Measurements from ENCODE around the gene PALM. TPM values are rescaled to one million over a fixed set of nuclear protein-coding genes. Genes with fewer than 3 reads are reported as not detected.
"Not testable (repeated sequence)": the region's sequence is repeated elsewhere in the genome, so short reads cannot be mapped to it uniquely, and the experiment has no call there.

Gene PALM
- total RNA-seq, 4 donors from 2014 or later, result 42.8 to 119 (median 70.8) TPM

- 95% methylated on average over 31 of the region's 32 CpGs for WGBS
- H3K36me3 ChIP-seq, result peaks cover 0 to 57% (median 43%) of the 10 kb centered on the region in 4 donors
- no peak overlapping the region for H3K27ac ChIP-seq (replicated peaks in 1 of 4)
- no peak for DNase-seq (ENCODE audit: extremely low spot score)
- intact Hi-C loops (cut with DNase I), result no loop called here
- H3K4me1 ChIP-seq, result peaks cover 0 to 17% (median 9%) of the 10 kb centered on the region in 4 donors
- no peaks in the 10 kb centered on the region for H3K9me3 ChIP-seq
- no peak for TF ChIP-seq POLR2AphosphoS5 (IDR thresholded peaks at IDR 0.05)
- no peak for TF ChIP-seq EP300 (IDR thresholded peaks at IDR 0.05)
- TF ChIP-seq POLR2A (IDR thresholded peaks at IDR 0.05; ENCODE audit: low read depth), result no peak
- TF ChIP-seq CTCF (IDR thresholded peaks at IDR 0.05), result no peak
- H3K27me3 ChIP-seq, result no peaks in the 10 kb centered on the region
- H3K4me3 ChIP-seq, result no peak overlapping the region
Observed at GRCh38 chr19:736125-736524, 27.4 kb downstream of the PALM start.

- no peak for DNase-seq (ENCODE audit: extremely low spot score)
- TF ChIP-seq CTCF (IDR thresholded peaks at IDR 0.05) (peak; percentile 39 to 66 (median 50)), EP300 (IDR thresholded peaks at IDR 0.05) (no peak), POLR2A (IDR thresholded peaks at IDR 0.05; ENCODE audit: low read depth) (no peak)
- no peak overlapping the region for H3K27ac ChIP-seq (replicated peaks in 1 of 4)
- H3K4me3 ChIP-seq, result no peak overlapping the region
- H3K36me3 ChIP-seq, result peaks cover 0 to 48% (median 36%) of the 10 kb centered on the region in 4 donors
- peaks cover 0 to 17% (median 9%) of the 10 kb centered on the region in 4 donors for H3K4me1 ChIP-seq
- 46% methylated on average over 22 of the region's 22 CpGs for whole genome bisulfite sequencing
- intact Hi-C loops (cut with DNase I), result no loop called here
- no peaks in the 10 kb centered on the region for H3K9me3 ChIP-seq
- no peaks in the 10 kb centered on the region for H3K27me3 ChIP-seq
Observed at GRCh38 chr19:737591-738093, 28.9 kb downstream of the PALM start.

- intact Hi-C loops (cut with DNase I), result no loop called here
- WGBS, result 91% methylated on average over 16 of the region's 23 CpGs
- H3K36me3 ChIP-seq, result peaks cover 0 to 47% (median 36%) of the 10 kb centered on the region in 4 donors
- no peak overlapping the region for H3K27ac ChIP-seq (replicated peaks in 1 of 4)
- H3K9me3 ChIP-seq, result peaks cover 0 to 2% (median 0%) of the 10 kb centered on the region in 4 donors
- H3K4me1 ChIP-seq, result peaks cover 0 to 16% (median 9%) of the 10 kb centered on the region in 4 donors
- TF ChIP-seq CTCF (IDR thresholded peaks at IDR 0.05) (no peak), POLR2A (IDR thresholded peaks at IDR 0.05; ENCODE audit: low read depth) (no peak), POLR2AphosphoS5 (IDR thresholded peaks at IDR 0.05) (no peak), EP300 (IDR thresholded peaks at IDR 0.05) (no peak)
- no peak overlapping the region for H3K4me3 ChIP-seq
- H3K27me3 ChIP-seq, result no peaks in the 10 kb centered on the region
- no peak for DNase-seq (ENCODE audit: extremely low spot score)
Observed at GRCh38 chr19:738509-739128, 29.9 kb downstream of the PALM start.

- peaks cover 0 to 5% (median 0%) of the 10 kb centered on the region in 4 donors for H3K4me1 ChIP-seq
- peaks cover 0 to 12% (median 8%) of the 10 kb centered on the region in 4 donors for H3K9me3 ChIP-seq
- WGBS, result 90% methylated on average over 11 of the region's 36 CpGs
- no peak for DNase-seq (ENCODE audit: extremely low spot score)
- H3K27me3 ChIP-seq, result no peaks in the 10 kb centered on the region
- H3K36me3 ChIP-seq, result peaks cover 0 to 41% (median 32%) of the 10 kb centered on the region in 4 donors
- no peak overlapping the region for H3K27ac ChIP-seq (replicated peaks in 1 of 4)
- TF ChIP-seq EP300 (IDR thresholded peaks at IDR 0.05) (no peak), CTCF (IDR thresholded peaks at IDR 0.05) (no peak), POLR2AphosphoS5 (IDR thresholded peaks at IDR 0.05) (no peak), POLR2A (IDR thresholded peaks at IDR 0.05; ENCODE audit: low read depth) (no peak)
- H3K4me3 ChIP-seq, result no peak overlapping the region
- intact Hi-C loops (cut with DNase I), result no loop called here
Observed at GRCh38 chr19:739998-740715, 31.4 kb downstream of the PALM start.

GRCh38 chr19:740816-741505, 32.2 kb downstream of the PALM start:
- DNase-seq (ENCODE audit: extremely low spot score); H3K27ac ChIP-seq (replicated peaks in 1 of 4); intact Hi-C loops (cut with DNase I); H3K4me3 ChIP-seq; H3K27me3 ChIP-seq; H3K4me1 ChIP-seq: not testable (repeated sequence)
- Histone ChIP-seq H3K36me3 (peaks cover under 1 to 39% (median 30%) of the 10 kb centered on the region in 4 donors), H3K9me3 (peaks cover 0 to 12% (median 8%) of the 10 kb centered on the region in 4 donors)
- 85% methylated on average over 12 of the region's 16 CpGs for WGBS
